Measurements from ENCODE around the gene TMEM131.
"Not testable (repeated sequence)": the region's sequence is repeated elsewhere in the genome, so short reads cannot be mapped to it uniquely, and the experiment has no call there.

TMEM131 gene

GRCh38 chr2:97991081-97991856, 4.5 kb downstream of the TMEM131 start:
- no peak for FAIRE-seq

- FAIRE-seq: no peak
Measured at GRCh38 chr2:97988722-97989121, 7.0 kb downstream of the TMEM131 start.

- no peak for FAIRE-seq
Measured at GRCh38 chr2:97985998-97986397, 9.8 kb downstream of the TMEM131 start.

GRCh38 chr2:97983698-97984097, 12.1 kb downstream of the TMEM131 start:
- no peak for FAIRE-seq

- no peak for FAIRE-seq
Measured at GRCh38 chr2:97983134-97983533, 12.6 kb downstream of the TMEM131 start.

- no peak for FAIRE-seq
Measured at GRCh38 chr2:97982621-97983020, 13.1 kb downstream of the TMEM131 start.

GRCh38 chr2:97981961-97982360, 13.8 kb downstream of the TMEM131 start:
- no peak for FAIRE-seq

GRCh38 chr2:97979904-97980303, 15.8 kb downstream of the TMEM131 start:
- no peak for FAIRE-seq

- no peak for FAIRE-seq
Measured at GRCh38 chr2:97974471-97974870, 21.3 kb downstream of the TMEM131 start.

GRCh38 chr2:97970293-97971060, 25.3 kb downstream of the TMEM131 start:
- FAIRE-seq: no peak

- FAIRE-seq: no peak
Measured at GRCh38 chr2:97969081-97970067, 26.4 kb downstream of the TMEM131 start.

GRCh38 chr2:97967931-97968627, 27.7 kb downstream of the TMEM131 start:
- no peak for FAIRE-seq

GRCh38 chr2:97967216-97967592, 28.5 kb downstream of the TMEM131 start:
- no peak for FAIRE-seq

- no peak for FAIRE-seq
Measured at GRCh38 chr2:97966545-97967215, 29.1 kb downstream of the TMEM131 start.

GRCh38 chr2:97965116-97965515, 30.6 kb downstream of the TMEM131 start:
- no peak for FAIRE-seq

- FAIRE-seq: no peak
Measured at GRCh38 chr2:97963880-97964279, 31.9 kb downstream of the TMEM131 start.

- FAIRE-seq: no peak
Measured at GRCh38 chr2:97963079-97963406, 32.7 kb downstream of the TMEM131 start.

GRCh38 chr2:97961534-97961933, 34.2 kb downstream of the TMEM131 start:
- FAIRE-seq: no peak

- FAIRE-seq: no peak
Measured at GRCh38 chr2:97958184-97958583, 37.6 kb downstream of the TMEM131 start.

- FAIRE-seq: no peak
Measured at GRCh38 chr2:97957432-97958183, 38.1 kb downstream of the TMEM131 start.

- FAIRE-seq: not testable (repeated sequence)
Measured at GRCh38 chr2:97956753-97957152, 39.0 kb downstream of the TMEM131 start.
